RWPE2 (cell line): ENCODE data around the gene DUSP2.

Source experiments
- ATAC-seq: fragments of 200-7000 bp; cut with Tn5 transposase; 3 replicates; pipeline ENCODE4 v1.9.1; 2021; ENCODE audit warnings: low read depth
- DNase-seq: peaks from one replicate; pipeline ENCODE4 v3.0.0-alpha.2; 2020; ENCODE audit warnings: low spot score
- H3K27ac ChIP-seq: fragments of 450-650 bp; 2 replicates; pipeline ENCODE4 v1.5.1; 2017; ENCODE audit warnings: mild to moderate bottlenecking; ENCODE audit not compliant: poor library complexity, severe bottlenecking
- H3K27me3 ChIP-seq: fragments of 250-450 bp; sonication (Bioruptor Pico); 2 replicates; pipeline ENCODE4 v1.5.1; 2021; ENCODE audit warnings: mild to moderate bottlenecking, moderate library complexity; ENCODE audit not compliant: insufficient read depth, poor library complexity, severe bottlenecking
- H3K36me3 ChIP-seq: fragments of 250-450 bp; sonication (Bioruptor Pico); 2 replicates; pipeline ENCODE4 v1.5.1; 2020; ENCODE audit warnings: low read depth, mild to moderate bottlenecking, moderate library complexity
- H3K4me1 ChIP-seq: fragments of 250-450 bp; sonication (Bioruptor Pico); 2 replicates; pipeline ENCODE4 v1.5.1; 2021; ENCODE audit warnings: mild to moderate bottlenecking, moderate library complexity; ENCODE audit not compliant: insufficient read depth, poor library complexity, severe bottlenecking
- H3K4me3 ChIP-seq: fragments of 250-450 bp; sonication (Bioruptor Pico); 2 replicates; pipeline ENCODE4 v1.5.1; 2021; ENCODE audit warnings: mild to moderate bottlenecking, moderate library complexity; ENCODE audit not compliant: severe bottlenecking
- H3K9me3 ChIP-seq: fragments of 250-450 bp; sonication (Bioruptor Pico); 2 replicates; pipeline ENCODE4 v1.5.1; 2021; ENCODE audit warnings: mild to moderate bottlenecking, moderate library complexity; ENCODE audit not compliant: severe bottlenecking
- TF ChIP-seq, protein P1 (sequence below): fragments of 450-650 bp; IDR thresholded peaks from one replicate; pipeline ENCODE4 v1.5.1; 2017; ENCODE audit warnings: mild to moderate bottlenecking, moderate library complexity; ENCODE audit not compliant: poor library complexity, severe bottlenecking

Gene DUSP2

DNA sequence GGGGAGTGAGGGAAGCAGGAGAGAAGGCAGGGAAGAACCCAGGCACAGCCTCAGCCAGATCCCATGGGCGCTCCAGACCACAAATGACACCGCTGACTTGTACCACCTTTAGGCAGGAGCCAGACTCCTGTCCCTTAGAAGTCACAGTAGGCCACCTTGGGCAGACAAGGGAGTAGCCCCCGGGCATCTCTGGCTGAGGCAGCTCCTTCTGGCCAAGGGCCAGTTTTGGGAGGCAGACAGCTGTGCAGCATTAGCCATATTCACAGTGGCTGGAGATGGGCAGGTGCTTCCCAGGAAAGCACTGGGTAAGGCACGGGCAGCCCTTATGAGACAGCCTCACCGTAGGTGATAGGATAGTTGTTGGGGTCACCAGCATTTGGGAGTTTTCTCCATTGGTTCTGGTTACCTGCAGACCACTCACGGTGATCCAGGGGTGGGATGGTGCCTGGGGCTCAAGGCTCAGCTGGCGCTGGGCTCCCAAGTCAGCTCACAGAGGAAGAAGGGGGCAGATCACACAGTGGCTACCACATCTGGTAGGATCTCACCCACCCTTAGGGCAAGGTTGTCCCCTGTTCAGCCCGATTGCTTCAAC lies 9.0 kb downstream of the DUSP2 start:
- no peak overlapping the region for H3K27ac ChIP-seq
- TF ChIP-seq, protein P1, sequence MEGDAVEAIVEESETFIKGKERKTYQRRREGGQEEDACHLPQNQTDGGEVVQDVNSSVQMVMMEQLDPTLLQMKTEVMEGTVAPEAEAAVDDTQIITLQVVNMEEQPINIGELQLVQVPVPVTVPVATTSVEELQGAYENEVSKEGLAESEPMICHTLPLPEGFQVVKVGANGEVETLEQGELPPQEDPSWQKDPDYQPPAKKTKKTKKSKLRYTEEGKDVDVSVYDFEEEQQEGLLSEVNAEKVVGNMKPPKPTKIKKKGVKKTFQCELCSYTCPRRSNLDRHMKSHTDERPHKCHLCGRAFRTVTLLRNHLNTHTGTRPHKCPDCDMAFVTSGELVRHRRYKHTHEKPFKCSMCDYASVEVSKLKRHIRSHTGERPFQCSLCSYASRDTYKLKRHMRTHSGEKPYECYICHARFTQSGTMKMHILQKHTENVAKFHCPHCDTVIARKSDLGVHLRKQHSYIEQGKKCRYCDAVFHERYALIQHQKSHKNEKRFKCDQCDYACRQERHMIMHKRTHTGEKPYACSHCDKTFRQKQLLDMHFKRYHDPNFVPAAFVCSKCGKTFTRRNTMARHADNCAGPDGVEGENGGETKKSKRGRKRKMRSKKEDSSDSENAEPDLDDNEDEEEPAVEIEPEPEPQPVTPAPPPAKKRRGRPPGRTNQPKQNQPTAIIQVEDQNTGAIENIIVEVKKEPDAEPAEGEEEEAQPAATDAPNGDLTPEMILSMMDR: no peak
- H3K36me3 ChIP-seq: no peaks in the 10 kb centered on the region
- ATAC-seq (no peak), DNase-seq (no peak)
- H3K4me3 ChIP-seq: no peak overlapping the region
- H3K9me3 ChIP-seq: no peaks in the 10 kb centered on the region
- H3K27me3 ChIP-seq: no peaks in the 10 kb centered on the region
- H3K4me1 ChIP-seq: no peaks in the 10 kb centered on the region

DNA sequence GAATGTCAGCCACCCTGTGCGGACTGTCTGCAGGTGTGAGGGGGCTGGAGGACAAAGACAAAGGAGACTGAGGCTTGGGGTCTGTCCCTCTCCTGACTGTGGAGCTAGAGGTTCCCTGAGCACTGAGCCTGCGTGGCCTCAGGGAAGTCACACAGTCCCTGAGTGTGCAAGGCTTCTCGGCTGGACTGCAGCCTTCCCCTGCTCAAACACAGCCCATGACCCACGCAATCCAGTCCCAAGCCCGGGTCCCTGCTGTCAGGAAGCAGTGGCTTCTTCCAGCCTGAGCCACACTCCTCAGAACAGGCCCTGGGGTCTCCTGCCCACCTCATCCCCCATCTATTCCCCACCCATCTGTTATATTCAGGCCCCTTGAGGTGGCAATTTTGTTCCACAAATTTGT lies 9.6 kb downstream of the DUSP2 start:
- ATAC-seq: no peak

DNA sequence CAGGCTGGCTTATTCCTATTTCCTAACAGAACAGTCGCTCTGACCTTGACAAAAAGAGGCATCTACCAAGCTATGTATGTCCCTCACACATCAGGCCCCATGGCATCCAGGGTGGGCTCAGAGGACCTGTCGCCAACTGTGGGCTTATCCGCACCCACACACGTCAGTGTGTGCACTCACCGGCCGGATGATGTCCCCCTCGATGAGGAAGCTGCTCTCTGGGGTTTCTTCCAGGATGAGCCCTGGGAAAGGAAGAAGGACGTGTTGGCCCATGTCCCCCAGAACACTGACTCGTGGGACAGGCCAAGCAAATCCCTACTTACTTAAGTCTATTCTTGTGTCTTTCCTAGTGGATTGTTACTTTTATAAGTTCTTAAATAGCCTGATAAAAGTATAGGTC lies 10.1 kb downstream of the DUSP2 start:
- Histone ChIP-seq H3K4me1 (no peaks in the 10 kb centered on the region), H3K9me3 (no peaks in the 10 kb centered on the region), H3K36me3 (no peaks in the 10 kb centered on the region), H3K27me3 (no peaks in the 10 kb centered on the region), H3K4me3 (no peak overlapping the region), H3K27ac (no peak overlapping the region)
- TF ChIP-seq, protein P1: no peak
- no peak for ATAC-seq
- DNase-seq: no peak

More for the DNA sequence above, 9.6 kb downstream of the DUSP2 start:
- DNase-seq: no peak
- Histone ChIP-seq H3K36me3 (no peaks in the 10 kb centered on the region), H3K27me3 (no peaks in the 10 kb centered on the region), H3K4me1 (no peaks in the 10 kb centered on the region), H3K9me3 (no peaks in the 10 kb centered on the region), H3K27ac (no peak overlapping the region), H3K4me3 (no peak overlapping the region)
- TF ChIP-seq, protein P1: no peak

DNA sequence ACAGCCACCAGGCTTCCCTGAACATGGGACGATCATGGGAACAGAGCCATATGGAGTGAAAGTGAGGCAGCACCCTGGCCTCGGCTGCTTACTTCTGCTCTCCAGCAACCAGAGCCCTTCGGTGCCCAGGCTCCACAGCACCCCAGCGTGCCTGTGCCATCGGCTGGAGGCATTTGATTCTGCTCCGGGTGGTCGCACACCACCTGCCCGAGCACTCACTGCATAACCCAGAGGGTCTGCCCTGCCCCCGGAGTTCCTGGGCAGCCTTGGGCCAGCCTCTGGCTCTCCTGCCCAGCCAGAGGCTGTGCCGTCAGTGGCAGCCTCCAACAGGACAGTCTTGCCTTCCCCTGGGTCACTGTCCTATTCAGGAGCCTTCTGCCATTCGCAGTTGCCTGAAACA lies 10.8 kb downstream of the DUSP2 start:
- TF ChIP-seq, protein P1: no peak
- DNase-seq (no peak), ATAC-seq (no peak)
- Histone ChIP-seq H3K4me3 (no peak overlapping the region), H3K27ac (no peak overlapping the region), H3K9me3 (no peaks in the 10 kb centered on the region), H3K27me3 (no peaks in the 10 kb centered on the region), H3K36me3 (no peaks in the 10 kb centered on the region), H3K4me1 (no peaks in the 10 kb centered on the region)
